ENCODE results near the gene EFNA1.
"Not testable (repeated sequence)": the region's sequence is repeated elsewhere in the genome, so short reads cannot be mapped to it uniquely, and the experiment has no call there.

The EFNA1 gene

DNA sequence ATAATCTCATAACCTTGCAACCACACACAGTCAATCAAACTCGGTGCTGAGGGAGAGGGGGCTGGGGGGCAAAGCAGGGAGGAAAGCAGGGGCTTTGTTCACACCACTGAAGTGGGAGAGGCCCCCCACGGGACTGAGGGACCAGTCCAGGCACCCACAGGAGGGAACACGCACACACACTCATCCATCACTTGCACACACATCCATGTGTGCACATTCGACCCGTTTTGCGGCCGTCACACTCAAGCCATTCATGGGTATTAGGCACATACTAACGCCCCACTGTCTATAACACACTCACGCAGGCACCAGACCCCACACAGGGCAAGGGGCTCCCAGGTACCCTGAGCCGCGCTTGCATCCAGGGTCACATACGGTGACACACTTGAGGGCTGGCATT, 35.0 kb upstream of the EFNA1 start:
- DNase-seq (ENCODE audit: low read depth in 3 of 3) = no peak

DNA sequence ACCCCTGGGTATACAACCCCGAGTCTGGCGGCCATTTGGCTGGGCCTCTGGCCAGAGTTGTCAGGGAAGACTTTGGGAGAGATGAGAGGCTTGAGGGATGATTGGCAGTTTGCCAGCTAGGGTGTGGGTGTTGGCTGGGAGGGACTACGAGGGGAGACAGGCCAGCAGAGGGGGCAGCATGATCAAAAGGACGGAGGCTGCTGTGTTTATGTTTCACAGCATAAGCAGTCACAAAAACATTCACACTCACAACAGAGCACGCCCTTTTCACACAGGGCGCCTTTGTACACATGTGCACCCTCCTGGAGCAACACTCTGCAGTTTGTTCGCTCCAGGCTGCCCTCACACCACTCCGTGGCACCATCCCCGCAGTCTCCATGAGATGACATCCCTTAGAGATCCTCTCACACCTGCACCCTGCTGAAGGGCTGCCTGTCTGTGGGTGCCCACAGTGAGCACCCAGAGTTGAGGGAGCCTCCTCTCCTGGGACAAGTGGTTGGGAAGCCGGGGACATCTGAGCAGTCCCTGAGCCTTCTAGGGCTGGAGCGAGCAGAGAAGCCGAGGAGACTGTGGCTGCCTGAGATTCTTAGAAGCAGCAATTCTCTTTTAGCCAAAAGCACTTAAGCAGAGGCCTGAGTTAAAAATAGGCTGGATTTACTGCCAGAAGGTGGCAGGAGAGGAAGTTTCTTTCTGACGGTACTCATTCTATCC, 33.6 kb upstream of the EFNA1 start:
- DNase-seq (ENCODE audit: low read depth in 3 of 3) = no peak

DNA sequence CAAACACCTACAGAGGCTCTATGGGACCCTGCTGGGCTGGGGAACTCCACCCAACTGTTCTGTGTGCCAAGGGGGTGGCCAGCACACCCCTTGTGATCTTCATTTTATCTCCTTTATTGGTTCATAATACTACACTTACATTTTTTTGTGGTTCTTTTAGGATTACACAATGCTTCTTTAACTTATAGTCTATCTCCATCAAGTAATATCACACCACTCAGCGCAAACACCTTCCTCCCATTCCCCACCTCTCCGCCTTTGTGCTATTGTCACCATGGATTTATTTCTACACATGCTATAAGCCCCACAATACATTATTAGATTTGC, 33.1 kb upstream of the EFNA1 start:
- DNase-seq (ENCODE audit: low read depth in 3 of 3) = no peak

DNA sequence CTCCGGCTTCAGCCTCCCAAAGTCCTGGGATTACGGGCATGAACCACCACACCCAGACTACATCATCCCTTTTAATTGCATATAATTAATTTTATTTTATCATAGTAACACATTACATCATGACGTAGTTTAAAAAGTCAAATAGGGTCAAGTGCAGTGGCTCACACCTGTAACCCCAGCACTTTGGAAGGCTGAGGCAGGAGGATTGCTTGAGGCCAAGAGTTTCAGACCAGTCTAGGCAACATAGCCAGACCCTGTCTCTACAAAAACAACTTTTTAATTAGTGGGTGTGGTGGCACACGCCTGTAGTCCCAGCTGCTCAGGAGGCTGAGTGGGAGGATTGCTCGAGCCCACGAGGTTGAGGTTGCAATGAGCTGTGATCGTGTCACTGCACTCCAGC, 28.3 kb upstream of the EFNA1 start:
- no peak for DNase-seq (ENCODE audit: low read depth in 3 of 3)

DNA sequence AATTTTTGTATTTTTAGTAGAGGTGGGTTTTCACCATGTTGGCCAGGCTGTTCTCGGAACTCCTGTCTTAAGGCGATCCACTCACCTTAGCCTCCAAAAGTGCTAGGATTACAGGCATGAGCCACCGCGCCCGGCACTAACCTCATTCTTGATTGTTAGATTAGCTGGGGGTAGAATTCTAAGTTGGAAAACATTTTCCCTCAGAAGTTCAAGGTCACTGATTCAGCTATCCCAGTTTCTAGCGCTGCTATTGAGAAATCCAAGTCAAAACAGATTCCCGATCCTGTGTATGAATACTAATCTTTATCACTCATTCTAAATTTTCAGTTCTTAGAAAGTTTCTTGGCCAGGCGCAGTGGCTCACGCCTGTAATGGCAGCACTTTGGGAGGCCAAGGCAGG, 24.4 kb upstream of the EFNA1 start:
- no peak for DNase-seq (ENCODE audit: low read depth in 3 of 3)

DNA sequence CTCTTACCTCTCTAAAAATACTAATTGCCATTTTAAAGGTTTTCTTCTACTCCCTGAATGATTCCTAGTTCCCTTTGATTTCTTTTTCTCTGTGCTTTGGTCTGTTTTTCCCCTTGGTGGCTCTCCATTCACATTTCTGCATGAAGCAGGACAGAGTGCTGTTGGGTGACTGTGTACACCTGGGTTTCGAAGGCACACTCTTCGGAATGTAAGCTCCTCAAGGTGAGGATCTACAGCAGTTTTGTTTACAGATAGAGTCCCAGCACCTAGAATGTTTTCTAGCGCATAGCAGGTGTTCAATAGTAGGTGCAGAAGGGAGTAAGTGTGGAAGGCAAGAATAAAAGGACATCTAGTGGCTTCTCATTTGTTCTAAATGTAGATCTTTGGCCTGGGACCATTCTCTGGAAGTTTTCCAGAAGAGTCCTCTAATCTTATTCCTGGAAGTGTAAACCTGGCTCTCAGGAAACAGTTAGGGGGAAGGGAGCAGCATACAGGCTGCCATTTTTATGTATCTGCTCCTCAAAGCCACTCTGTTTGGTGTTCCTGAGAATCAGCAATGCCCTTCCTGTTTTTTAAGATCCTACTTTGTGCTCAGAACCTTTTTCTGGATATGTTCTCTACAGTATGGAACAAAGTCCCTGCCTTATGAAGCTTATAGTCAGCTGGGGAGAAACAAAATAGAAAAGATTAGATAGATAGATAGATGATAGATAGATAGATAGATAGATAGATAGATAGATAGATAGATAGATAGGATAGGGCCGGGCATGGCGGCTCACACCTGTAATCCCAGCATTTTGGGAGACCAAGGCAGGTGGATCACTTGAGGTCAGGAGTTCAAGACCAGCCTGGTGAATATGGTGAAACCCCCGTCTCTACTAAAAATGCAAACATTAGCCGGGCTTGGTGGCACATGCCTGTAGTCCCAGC, 22.8 kb upstream of the EFNA1 start:
- DNase-seq (ENCODE audit: low read depth in 3 of 3) = no peak

DNA sequence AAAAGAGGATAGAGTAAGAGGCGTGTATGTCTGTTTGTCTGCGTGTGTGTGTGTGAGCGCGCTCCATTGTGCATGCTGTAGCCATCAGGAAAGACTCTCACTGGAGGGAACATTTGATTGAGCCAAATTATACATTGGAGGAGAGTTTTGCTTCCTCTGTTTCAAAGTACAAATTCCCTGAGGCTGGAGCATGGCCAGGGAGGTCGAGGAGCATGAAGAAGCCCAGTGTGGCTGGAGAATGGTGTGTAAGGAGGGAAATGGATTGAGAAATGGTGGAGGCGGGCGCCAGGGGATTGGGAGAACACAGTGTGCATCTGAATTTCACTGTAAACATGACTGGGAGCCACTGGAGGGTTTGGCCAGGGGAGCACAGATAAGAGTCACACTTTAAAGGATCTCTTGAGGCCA, 22.1 kb upstream of the EFNA1 start:
- no peak for DNase-seq (ENCODE audit: low read depth in 3 of 3)

DNA sequence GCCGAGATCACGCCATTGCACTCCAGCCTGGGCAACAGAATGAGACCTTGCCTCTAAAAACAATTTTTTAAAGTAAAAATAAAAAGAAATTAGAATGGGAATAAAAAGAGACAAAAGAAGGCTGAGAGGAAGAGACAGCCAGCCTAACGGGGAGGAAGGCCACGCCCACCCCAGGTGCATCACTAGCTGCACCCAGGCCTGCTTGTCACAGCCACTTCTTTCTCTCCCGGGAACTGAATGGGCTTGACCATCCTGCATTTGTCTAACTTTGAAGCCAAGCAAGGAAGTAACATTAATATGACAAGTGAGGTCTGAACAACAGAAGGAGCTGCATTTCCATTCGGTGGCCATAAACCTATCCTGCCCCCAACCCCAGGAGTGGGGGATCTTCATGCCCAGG, 20.8 kb upstream of the EFNA1 start:
- DNase-seq (ENCODE audit: low read depth in 3 of 3) = no peak

DNA sequence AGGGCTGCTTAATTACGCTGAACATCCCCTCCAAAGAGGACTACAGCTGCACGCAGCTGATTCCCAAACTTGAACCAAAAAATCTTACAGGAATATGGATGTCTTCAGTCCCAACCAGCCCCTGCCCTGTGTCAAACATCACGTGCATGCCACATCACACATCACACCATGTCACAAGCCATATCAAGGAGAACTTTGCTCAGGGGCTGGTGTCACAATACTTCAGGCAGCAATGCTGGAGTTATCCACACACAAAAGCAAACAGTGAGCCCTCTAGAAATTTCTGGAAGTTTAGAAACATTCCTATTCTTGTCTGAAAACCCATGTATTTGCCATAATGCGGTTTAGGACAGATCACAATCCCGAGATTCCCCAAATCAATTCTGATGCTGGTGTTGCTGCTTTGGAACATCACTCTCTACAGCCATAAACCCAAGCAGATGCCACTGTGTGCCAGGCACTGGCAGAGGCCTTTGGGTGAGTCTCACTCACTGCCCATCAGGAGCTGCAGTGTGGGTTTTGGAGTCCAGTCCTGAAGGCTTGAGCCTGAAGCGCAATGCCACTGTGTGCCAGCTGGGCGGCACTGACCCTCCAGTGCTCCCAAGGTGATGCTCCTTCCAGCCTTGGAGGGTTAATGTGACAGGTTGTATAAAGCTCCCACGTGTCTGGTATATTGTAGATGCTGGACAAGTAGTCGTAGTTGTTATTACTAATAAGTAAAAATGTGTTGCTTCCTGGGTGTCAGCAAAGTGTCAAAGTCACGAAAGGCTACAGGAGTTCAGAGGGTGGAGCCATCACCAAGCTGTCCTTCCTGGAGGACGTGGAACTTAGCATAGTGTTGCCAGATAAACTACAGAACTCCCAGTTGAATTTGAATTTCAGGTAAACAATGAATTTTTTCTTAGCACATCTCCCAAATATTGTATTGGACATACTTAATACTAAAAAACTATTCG, 20.1 kb upstream of the EFNA1 start:
- no peak for DNase-seq (ENCODE audit: low read depth in 3 of 3)

DNA sequence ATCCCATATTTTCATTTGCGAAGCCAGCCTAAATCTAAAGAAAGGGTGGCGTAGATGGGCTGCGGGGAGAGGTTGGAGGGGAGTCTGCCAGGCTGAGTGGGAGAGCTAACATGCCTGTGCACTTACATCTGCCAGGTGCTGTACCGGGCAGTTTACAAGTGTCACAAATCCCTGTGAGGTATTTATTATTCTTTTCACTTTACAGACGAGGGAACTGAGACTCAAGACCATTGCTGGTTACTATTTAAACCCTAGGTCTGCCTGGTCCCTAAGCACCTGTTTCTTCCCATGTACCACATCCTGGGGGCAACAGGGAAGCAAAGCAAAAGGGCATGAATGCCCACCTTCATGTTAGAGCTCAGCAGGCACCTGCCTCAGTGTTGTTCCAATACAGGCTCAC, 19.4 kb upstream of the EFNA1 start:
- DNase-seq (ENCODE audit: low read depth in 3 of 3) = no peak

DNA sequence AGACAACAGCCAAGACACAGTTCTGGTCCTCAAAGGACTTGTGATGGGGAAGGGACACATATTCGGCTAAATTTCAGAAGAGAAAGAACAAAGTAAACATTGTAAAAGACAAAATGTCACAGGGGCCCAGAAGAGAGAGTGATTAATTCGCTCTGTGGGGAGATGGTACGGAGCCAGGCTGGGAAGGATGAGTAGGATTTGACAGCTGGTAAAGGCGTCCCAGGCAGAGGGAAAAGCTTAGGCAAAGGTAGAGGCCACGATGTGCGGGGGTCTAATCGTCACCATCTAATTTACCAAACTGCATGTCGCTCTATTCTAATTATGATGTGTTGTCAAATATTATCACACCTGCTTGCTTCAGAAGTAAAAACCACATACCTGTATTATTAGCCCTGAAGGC, 17.3 kb upstream of the EFNA1 start:
- no peak for DNase-seq (ENCODE audit: low read depth in 3 of 3)

DNA sequence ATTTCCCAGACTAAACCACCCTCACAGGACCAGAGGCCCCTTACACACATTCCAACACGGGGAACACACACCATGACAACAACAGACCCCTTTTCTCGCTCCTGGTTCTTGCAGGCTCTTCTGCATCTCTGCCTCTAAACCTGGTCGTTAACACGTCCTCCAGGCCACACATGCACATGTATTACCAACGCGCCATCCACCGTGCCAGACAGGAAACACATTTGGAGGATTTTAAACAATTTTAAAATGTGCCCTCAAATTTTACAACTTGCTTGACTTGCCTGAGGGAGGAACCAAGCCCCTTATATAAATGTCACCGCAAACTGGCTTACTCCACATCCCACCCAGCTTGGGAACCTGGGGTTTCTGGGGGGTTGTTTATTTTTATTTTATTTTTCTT, 16.9 kb upstream of the EFNA1 start:
- DNase-seq (ENCODE audit: low read depth in 3 of 3) = no peak

DNA sequence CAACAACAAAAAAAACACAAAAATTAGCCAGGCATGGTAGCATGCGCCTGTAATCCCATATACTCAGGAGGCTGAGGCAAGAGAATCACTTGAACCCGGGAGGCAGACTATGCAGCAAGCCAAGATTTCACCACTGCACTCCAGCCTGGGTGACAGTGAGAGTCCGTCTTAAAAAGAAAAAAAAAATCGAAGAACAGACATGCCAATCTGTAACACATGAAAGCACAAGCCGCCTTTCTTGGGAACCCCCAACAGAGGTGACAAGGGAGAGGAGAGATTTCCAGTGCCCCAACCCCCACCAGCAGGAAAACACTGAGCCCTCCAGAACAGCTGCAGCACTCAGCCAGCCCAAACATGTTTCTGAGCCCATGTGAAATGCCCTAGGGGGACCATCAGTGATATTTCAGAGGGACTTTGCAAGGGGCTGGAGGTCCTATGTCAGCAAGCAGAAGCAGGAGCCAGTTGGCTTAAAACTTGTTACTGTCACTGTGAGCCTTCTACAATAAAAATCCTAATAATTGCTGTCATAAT, 14.2 kb upstream of the EFNA1 start:
- no peak for DNase-seq (ENCODE audit: low read depth in 3 of 3)

DNA sequence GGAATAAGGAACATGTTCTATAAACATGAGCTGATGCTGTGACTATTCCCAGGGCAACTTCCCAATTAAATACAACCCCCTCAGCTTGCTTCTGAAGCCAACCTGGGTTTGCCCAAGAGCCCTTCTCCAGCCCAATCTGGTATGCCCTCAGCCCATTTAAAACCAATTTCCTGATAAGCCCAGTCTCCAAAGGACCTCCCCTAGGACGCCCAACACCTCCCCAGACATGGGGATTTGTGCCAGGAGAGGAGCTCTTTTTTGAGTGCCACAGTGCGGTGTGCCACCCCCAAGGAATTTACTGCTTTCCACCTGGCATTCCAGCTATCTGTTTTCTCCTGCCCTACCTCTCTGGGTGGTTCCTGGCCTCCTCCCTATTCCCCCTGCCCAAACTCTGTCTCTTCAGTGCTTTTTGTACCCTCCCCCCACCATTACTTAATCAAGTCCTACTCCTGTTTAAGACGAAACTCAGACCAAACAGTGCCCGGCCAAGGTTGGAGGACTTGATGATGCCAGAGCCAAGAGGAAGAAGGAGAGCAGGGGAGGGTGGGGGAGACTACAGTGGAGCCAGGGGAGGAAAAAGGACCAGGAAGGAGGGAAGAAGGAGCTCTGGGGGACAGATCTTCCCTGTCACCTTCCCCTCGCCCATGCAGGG, 11.4 kb upstream of the EFNA1 start:
- DNase-seq (ENCODE audit: low read depth in 3 of 3) = no peak

DNA sequence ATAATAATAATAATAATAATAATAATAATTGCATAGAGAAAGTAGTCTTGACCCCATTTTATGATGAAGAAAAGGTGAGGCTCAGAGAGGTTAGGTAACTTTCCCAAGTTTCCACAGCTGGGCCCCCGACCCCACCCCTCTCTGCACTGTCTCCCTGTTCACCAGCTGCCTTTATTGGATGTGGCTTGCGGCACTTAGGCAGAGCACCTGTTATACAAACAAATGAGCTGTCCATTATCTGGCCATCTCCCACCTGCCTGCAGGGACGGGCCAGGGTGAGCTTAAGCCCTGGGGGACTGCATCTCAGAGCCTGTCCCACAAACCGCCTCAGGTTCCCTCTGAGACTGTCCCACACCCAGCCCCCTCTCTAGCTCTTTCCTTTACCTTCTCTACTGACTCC, 10.1 kb upstream of the EFNA1 start:
- no peak for DNase-seq (ENCODE audit: low read depth in 3 of 3)

DNA sequence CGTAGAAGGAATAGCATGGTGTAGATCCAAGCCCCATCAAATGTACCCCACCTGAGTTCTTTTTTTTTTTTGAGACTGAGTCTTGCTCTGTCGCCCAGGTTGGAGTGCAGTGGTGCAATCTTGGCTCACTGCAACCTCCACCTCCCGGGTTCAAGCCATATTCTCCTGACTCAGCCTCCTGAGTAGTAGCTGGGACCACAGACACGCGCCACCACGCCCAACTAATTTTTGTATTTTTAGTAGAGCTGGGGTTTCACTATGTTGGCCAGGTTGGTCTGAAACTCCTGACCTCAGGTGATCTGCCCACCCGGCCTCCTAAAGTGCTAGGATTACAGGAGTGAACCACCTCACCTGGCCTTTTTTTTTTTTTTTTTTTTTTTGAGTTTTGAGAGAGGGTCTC, 9.6 kb upstream of the EFNA1 start:
- not testable (repeated sequence) for DNase-seq (ENCODE audit: low read depth in 3 of 3)

DNA sequence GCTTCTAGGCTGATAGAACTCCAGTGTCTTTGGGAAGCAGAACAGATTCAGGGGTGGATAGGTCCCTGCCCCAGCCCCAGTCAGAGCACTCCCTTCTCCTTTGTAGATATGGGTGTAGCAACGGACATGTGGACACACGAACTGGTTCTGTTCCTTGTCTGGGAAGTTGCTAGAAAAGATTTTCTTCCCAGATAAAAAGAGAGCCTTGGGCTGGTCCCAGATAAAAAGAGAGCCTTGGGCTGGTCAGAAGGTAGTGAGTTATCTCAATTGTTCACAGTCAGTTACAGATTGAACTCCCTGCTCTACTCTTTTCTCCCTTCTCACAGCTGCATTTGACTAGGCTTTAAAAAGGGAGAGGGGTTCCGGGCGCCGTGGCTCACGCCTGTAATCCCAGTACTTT, 7.4 kb upstream of the EFNA1 start:
- DNase-seq (ENCODE audit: low read depth in 3 of 3) = no peak

DNA sequence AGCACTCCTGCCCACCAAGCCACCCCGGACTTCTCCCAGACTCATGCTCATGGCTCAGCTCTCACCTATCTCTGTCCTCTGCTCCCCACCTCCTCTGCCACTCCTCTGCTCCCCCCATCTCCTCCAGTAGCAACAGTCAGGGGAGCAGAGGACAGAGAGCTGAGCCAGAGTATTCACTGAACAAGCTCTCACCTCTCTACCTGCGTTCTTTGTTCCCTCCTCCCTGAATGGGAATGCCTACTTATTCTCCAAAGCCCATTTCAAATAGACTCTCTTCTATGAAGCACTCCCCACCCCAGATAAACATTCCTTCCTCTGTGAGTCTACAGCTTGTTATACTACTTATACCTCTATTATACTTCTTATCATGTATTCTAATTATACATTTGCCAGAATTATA, 6.4 kb upstream of the EFNA1 start:
- no peak for DNase-seq (ENCODE audit: low read depth in 3 of 3)

DNA sequence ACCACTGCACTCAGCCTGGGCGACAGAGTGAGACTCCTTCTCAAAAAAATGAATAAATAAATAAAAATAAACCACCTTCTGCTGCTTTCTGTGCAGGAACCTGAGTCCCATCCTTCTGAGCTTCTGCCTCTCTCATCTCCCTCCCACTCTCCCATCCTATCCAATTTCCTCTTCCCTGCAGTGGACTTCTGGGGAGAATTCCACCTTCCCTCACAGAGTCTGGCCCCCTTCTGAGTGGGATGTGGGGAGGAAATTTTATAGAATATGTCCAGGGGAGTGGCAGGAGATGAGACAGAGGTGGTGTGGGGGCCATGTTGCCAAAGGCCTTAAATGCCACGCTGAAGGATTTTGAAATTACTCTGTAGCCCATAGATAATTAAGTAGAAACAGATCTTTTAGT, 5.4 kb upstream of the EFNA1 start:
- no peak for DNase-seq (ENCODE audit: low read depth in 3 of 3)

DNA sequence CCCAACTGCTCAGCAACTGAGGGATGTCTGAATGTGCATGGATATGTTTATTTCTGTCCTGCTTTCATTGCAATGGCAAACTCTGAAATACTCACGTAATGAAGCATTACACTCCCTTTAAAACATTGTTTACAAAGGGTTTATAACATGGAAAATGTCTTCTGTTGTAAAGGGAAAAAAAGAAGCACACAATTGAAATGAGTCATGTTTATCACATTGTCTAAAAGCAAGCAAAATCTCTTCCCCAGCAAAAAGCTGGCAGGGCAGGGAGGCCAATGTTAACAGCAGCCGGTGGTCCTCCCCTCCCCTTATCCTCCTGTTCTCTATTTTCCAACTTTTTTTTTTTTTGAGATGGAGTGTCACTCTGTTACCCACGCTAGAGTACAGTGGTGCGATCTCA, 3.9 kb upstream of the EFNA1 start:
- DNase-seq (ENCODE audit: low read depth in 3 of 3) = no peak
